A549 (cell line): Measurements from ENCODE around the gene TTC7B. TPM values are rescaled to one million over a fixed set of nuclear protein-coding genes. Genes with fewer than 3 reads are reported as not detected.

Source experiments
- ATAC-seq, 2 experiments: fragments of 200-7000 bp in 1 of 2; fragments of >200 bp in 1 of 2; cut with Nextera tagmentation in 1 of 2; cut with Tn5 transposase in 1 of 2; 3 replicates each; pipeline versions ENCODE4 v1.8.0 to v1.9.1; 2018 to 2020; ENCODE audit warnings: mild to moderate bottlenecking in 1 of 2, moderate library complexity in 1 of 2
- CTCF ChIA-PET: fragments of 300-600 bp; sonication (Branson Sonifier 250); formaldehyde crosslinking; extraction: SDS; loops from one replicate; lab custom pipeline; 2021; ENCODE audit warnings: antibody characterized with exemption, inconsistent platforms; lab: Yijun Ruan, JAX
- POLR2A ChIA-PET: fragments of 350-600 bp; formaldehyde crosslinking; extraction: SDS; loops from one replicate; lab custom pipeline; 2021; ENCODE audit warnings: antibody characterized with exemption, inconsistent platforms; lab: Yijun Ruan, JAX
- DNase-seq, 2 experiments: peaks; one replicate each; pipeline versions ENCODE4 v3.0.0 to v3.0.0-alpha.2; 2011 to 2016; ENCODE audit warnings: low read depth in 1 of 2, low spot score in 1 of 2
- FAIRE-seq: peaks from 2 replicates; lab custom pipeline; 2011; peaks lifted over from hg19 to GRCh38; lab: Jason Lieb, UNC
- H3K27ac ChIP-seq, 2 experiments: fragments of >200 bp; sonication (Bioruptor Twin); formaldehyde crosslinking; 3 replicates each; pipeline ENCODE4 v1.5.1; 2016 to 2017
- H3K4me1 ChIP-seq: fragments of >200 bp; sonication (Bioruptor Twin); formaldehyde crosslinking; 3 replicates; pipeline ENCODE4 v1.6.1; 2016
- H3K4me2 ChIP-seq: fragments of >200 bp; sonication (Bioruptor Twin); formaldehyde crosslinking; 3 replicates; pipeline ENCODE4 v1.6.1; 2016
- H3K4me3 ChIP-seq: fragments of >200 bp; sonication (Bioruptor Twin); formaldehyde crosslinking; 3 replicates; pipeline ENCODE4 v1.5.1; 2016
- H3K9me3 ChIP-seq: fragments of >200 bp; sonication (Bioruptor Twin); formaldehyde crosslinking; 3 replicates; pipeline ENCODE4 v1.6.1; 2016
- BHLHE40 ChIP-seq: IDR thresholded peaks from 2 replicates; pipeline ENCODE4 v1.6.1; 2012; ENCODE audit warnings: low read depth, low read length, inconsistent platforms
- CBX2 ChIP-seq: fragments of 200-600 bp; sonication (generic); IDR thresholded peaks from 2 replicates; pipeline ENCODE4 v1.6.1; 2016; ENCODE audit warnings: low read depth, mild to moderate bottlenecking, borderline replicate concordance
- CHD4 ChIP-seq: fragments of 200-600 bp; sonication (generic); IDR thresholded peaks from 2 replicates; pipeline ENCODE4 v1.6.1; 2016; ENCODE audit warnings: antibody characterized with exemption, mild to moderate bottlenecking, borderline replicate concordance
- E2F6 ChIP-seq: IDR thresholded peaks from 2 replicates; pipeline ENCODE4 v1.6.1; 2012; ENCODE audit warnings: low read depth, borderline replicate concordance
- EHMT2 ChIP-seq: fragments of 200-600 bp; sonication (generic); IDR thresholded peaks from 2 replicates; pipeline ENCODE4 v1.6.1; 2016; ENCODE audit warnings: antibody characterized with exemption, low read depth, mild to moderate bottlenecking, moderate library complexity
- ESRRA ChIP-seq: fragments of 150-350 bp; IDR thresholded peaks from 2 replicates; pipeline ENCODE4 v1.6.1; 2014; ENCODE audit warnings: mild to moderate bottlenecking, low read length, borderline replicate concordance
- HDAC2 ChIP-seq: fragments of 200-600 bp; sonication (generic); IDR thresholded peaks from 2 replicates; pipeline ENCODE4 v1.6.1; 2016
- HES2 ChIP-seq: fragments of >200 bp; sonication (Bioruptor Twin); formaldehyde crosslinking; IDR thresholded peaks from 2 replicates; pipeline ENCODE4 v1.6.1; 2016
- HMGXB4 ChIP-seq: fragments of 250-450 bp; sonication (Bioruptor Pico); IDR thresholded peaks from 2 replicates; pipeline ENCODE4 v1.5.0; 2021; ENCODE audit warnings: mild to moderate bottlenecking, moderate library complexity, borderline replicate concordance
- HOXA7 ChIP-seq: fragments of 250-450 bp; sonication (Bioruptor Pico); IDR thresholded peaks from 2 replicates; pipeline ENCODE4 v1.5.0; 2020; ENCODE audit warnings: mild to moderate bottlenecking, moderate library complexity
- HOXB5 ChIP-seq: fragments of 250-450 bp; sonication (Bioruptor Pico); IDR thresholded peaks from 2 replicates; pipeline ENCODE4 v1.5.0; 2020; ENCODE audit warnings: mild to moderate bottlenecking, moderate library complexity
- JUN ChIP-seq, 2 experiments: fragments of >200 bp; sonication (Bioruptor Twin); formaldehyde crosslinking; IDR thresholded peaks; 2 replicates in 1 of 2; 3 replicates in 1 of 2; pipeline ENCODE4 v1.6.1; 2016 to 2017
- MAFK ChIP-seq: fragments of 450-650 bp; IDR thresholded peaks from 2 replicates; pipeline ENCODE4 v1.6.1; 2014; ENCODE audit not compliant: partially characterized antibody
- RAD21 ChIP-seq, 2 experiments: fragments of >200 bp in 1 of 2; sonication (Bioruptor Twin) in 1 of 2; formaldehyde crosslinking in 1 of 2; IDR thresholded peaks in 1 of 2; conservative IDR thresholded peaks in 1 of 2; 2 replicates in 1 of 2; 3 replicates in 1 of 2; pipeline ENCODE4 v1.6.1; 2012 to 2018; ENCODE audit warnings: inconsistent platforms in 1 of 2
- RCOR1 ChIP-seq: fragments of 150-350 bp; IDR thresholded peaks from 2 replicates; pipeline ENCODE4 v1.6.1; 2014; ENCODE audit warnings: antibody characterized with exemption, low read length, low read depth
- RFX5 ChIP-seq: fragments of 450-650 bp; IDR thresholded peaks from 2 replicates; pipeline ENCODE4 v1.7.1; 2014; ENCODE audit warnings: antibody characterized with exemption, mild to moderate bottlenecking, moderate library complexity
- SMC3 ChIP-seq: fragments of >200 bp; sonication (Bioruptor Twin); formaldehyde crosslinking; IDR thresholded peaks from 3 replicates; pipeline ENCODE4 v1.6.1; 2018; ENCODE audit warnings: inconsistent platforms
- TP53 ChIP-seq: fragments of 250-450 bp; sonication (Bioruptor Pico); IDR thresholded peaks from 2 replicates; pipeline ENCODE4 v1.5.0; 2021; ENCODE audit warnings: mild to moderate bottlenecking, moderate library complexity
- WGBS: methylation state at CpG from one replicate; pipeline ENCODE4 v1.1.6; 2017; ENCODE audit errors: missing lambda C conversion rate; 5-methylcytosine and 5-hydroxymethylcytosine counted together
- polyA plus RNA-seq, 4 experiments: library from polyadenylated mRNA; depleted of rRNA in 3 of 4; stranded (reverse); fragments of >200 nt; fragmentation: RNase III in 1 of 4; extraction: RNeasy Plus Mini Kit Qiagen cat#74134 plus additional on column Dnase treatment in 1 of 4; gene quantifications; 2 replicates in 3 of 4; 3 replicates in 1 of 4; pipeline ENCODE4 v1.2.3, GENCODE V29; 2011 to 2017
- TF ChIP-seq, protein P1 (sequence below): IDR thresholded peaks from 2 replicates; pipeline ENCODE4 v1.6.1; 2012

The TTC7B gene
- polyA plus RNA-seq, 2 of the 4 experiments (the other 2 are of a cell fraction): 16.6 to 28.0 TPM

DNA sequence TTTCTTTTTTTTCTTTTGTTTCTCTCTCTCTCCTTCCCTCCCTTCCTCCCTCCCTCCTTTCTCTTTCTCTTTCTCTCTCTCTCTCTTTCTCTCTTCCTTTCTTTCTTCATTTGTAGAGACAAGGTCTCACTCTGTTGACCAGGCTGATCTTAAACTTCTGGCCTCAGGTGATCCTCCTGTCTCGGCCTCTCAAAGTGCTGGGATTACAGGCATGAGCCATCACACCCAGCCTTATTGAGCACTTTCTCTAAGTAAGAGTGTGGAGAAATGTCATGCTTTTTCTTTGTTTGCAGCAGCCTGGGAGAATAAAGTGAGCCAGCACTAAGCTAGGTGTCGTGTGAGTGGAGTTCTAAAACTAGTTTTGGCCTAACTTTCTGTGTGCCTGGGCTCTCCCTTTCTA, 74.0 kb downstream of the TTC7B start:
- TF ChIP-seq RFX5 (no peak), HOXA7 (CRISPR knock-in tag) (no peak)
- TF ChIP-seq, all 56 proteins: peak for 0
- Histone ChIP-seq H3K27ac (no peak overlapping the region), H3K4me2 (no peak overlapping the region), H3K4me1 (no peaks in the 10 kb centered on the region), H3K4me3 (no peak overlapping the region), H3K9me3 (no peaks in the 10 kb centered on the region)
- ChIA-PET CTCF (no interaction called here), POLR2A (no interaction called here)
- DNase-seq: no peak
- 82% methylated on average over 2 of the region's 2 CpGs for WGBS
- no peak for ATAC-seq
- FAIRE-seq: no peak

- DNase-seq (no peak), ATAC-seq (no peak), FAIRE-seq (no peak)
- H3K4me1 ChIP-seq: no peaks in the 10 kb centered on the region
- no peak for TF ChIP-seq RCOR1
- TF ChIP-seq ESRRA: no peak
- TF ChIP-seq, protein P1, sequence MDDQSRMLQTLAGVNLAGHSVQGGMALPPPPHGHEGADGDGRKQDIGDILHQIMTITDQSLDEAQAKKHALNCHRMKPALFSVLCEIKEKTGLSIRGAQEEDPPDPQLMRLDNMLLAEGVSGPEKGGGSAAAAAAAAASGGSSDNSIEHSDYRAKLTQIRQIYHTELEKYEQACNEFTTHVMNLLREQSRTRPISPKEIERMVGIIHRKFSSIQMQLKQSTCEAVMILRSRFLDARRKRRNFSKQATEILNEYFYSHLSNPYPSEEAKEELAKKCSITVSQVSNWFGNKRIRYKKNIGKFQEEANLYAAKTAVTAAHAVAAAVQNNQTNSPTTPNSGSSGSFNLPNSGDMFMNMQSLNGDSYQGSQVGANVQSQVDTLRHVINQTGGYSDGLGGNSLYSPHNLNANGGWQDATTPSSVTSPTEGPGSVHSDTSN: no peak
- no peak for TF ChIP-seq MAFK
- TF ChIP-seq CBX2: no peak
- no peak overlapping the region for H3K4me3 ChIP-seq
- 73% methylated on average over 2 of the region's 2 CpGs for WGBS
- no peak overlapping the region for H3K4me2 ChIP-seq
- POLR2A ChIA-PET: no interaction called here
- no peak overlapping the region for H3K27ac ChIP-seq
- H3K9me3 ChIP-seq: no peaks in the 10 kb centered on the region
- CTCF ChIA-PET: no interaction called here
Observed at GRCh38 chr14:90741682-90741946, 74.6 kb downstream of the TTC7B start.

DNA sequence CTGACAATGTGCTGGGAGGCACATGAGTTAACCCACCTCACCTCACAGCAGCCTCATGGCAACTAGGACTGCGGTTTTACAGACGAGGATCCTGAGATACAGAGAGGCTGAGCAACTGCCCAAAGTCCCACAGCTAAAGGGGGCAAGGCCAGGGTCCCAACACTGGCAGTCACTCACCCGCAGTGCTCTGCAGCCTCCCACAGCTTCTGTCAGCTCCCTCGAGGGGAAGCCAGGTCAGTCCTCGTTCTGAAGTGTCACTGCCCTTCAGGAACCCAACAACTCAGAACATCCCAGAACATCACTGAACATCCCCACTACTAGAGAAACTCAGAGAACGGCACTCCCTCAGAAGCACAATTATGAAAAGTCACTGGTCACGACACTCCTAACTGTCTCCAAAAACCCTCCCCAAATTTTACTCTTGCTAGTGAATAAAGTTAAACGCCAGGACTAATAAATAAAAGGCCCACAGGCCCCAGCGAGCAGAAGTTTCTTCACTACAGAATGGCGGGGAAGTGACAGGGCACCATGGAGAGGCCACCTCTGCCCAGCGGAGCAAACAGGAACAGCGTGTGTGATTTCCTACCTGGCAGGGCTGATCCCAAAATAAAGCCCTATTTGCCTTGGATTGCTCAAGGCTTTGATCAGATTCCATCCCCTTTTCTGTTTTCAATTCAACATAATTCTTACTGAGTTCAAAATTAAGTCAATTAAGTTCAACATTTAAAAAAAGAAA, 75.1 kb downstream of the TTC7B start:
- FAIRE-seq: no peak
- ChIA-PET POLR2A (no interaction called here), CTCF (interaction anchor here (2.9 kb wide), 1 partner anchor 18 kb away, joined by 9 read pairs; no protein-coding TSS in a partner anchor)
- DNase-seq: no peak
- TF ChIP-seq BHLHE40: no peak
- TF ChIP-seq RAD21 (conservative IDR thresholded peaks at IDR 0.05 in 1 of 2, IDR thresholded peaks at IDR 0.05 in 1 of 2): no peak
- TF ChIP-seq RCOR1: no peak
- TF ChIP-seq SMC3: no peak
- TF ChIP-seq E2F6: no peak
- no peak for TF ChIP-seq HOXB5 (CRISPR knock-in tag)
- no peak for TF ChIP-seq HMGXB4
- no peak for TF ChIP-seq CHD4
- WGBS: 96% methylated on average over 10 of the region's 12 CpGs
- H3K9me3 ChIP-seq: no peaks in the 10 kb centered on the region
- H3K4me3 ChIP-seq: no peak overlapping the region
- no peak for ATAC-seq
- no peak overlapping the region for H3K4me2 ChIP-seq
- H3K27ac ChIP-seq: no peak overlapping the region
- no peaks in the 10 kb centered on the region for H3K4me1 ChIP-seq

DNA sequence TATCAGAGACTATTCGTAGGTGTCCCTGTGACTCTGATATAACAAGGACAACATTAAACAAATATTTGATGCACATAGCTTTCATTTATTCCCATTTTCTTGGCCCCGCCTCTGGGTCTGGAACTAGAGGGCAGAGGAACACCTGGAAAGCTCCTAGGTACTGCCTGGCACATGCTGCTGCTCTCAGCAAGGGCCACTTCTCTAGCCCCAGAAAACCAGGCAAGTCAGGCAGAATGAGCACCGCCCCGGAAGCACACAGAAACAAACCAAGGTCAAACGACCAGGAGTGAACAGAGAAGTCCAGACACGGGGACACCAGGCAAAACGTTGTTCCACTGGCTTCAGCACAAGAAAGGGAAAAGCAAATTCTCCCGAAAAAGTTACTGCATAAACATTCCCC, 76.1 kb downstream of the TTC7B start:
- Histone ChIP-seq H3K4me3 (no peak overlapping the region), H3K4me2 (no peak overlapping the region), H3K27ac (no peak overlapping the region), H3K4me1 (no peaks in the 10 kb centered on the region), H3K9me3 (no peaks in the 10 kb centered on the region)
- TF ChIP-seq EHMT2 (no peak), JUN (IDR thresholded peaks at IDR 0.05) (no peak), HES2 (no peak), MAFK (no peak), TP53 (CRISPR knock-in tag) (no peak), HDAC2 (no peak), RFX5 (no peak)
- ChIA-PET POLR2A (no interaction called here), CTCF (interaction anchor here (0.9 to 2.9 kb wide), 2 partner anchors 19 to 163 kb away, joined by 3 to 9 read pairs; no protein-coding TSS in a partner anchor)
- DNase-seq (no peak), FAIRE-seq (no peak), ATAC-seq (no peak)
- WGBS: 87% methylated on average over 8 of the region's 8 CpGs
